ENCODE results near the gene MATN4.
A peak's percentile ranks its signal among the peaks of the same experiment; 100 is the strongest.

Gene MATN4

DNA sequence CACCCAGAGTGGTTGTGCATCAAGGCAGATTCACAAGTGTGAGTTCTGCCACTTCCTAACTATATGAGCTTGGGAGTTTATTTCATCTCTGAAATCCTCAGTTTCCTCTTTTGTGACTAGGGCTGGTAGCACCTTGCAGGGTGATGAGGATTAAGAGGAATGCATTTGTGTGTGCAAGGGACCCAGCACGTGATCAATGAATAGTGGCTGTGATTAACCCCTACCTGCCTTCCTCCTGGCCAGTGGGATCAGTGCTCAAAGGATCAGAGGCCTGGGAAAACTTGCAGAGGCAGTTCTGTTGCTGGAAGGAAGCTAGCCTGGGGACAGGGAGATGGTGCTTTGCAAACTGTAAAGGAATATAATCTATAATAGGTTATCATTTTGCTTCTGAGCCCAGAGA lies 32.9 kb upstream of the MATN4 start:
- no peak for DNase-seq (ENCODE audit: low spot score)

DNA sequence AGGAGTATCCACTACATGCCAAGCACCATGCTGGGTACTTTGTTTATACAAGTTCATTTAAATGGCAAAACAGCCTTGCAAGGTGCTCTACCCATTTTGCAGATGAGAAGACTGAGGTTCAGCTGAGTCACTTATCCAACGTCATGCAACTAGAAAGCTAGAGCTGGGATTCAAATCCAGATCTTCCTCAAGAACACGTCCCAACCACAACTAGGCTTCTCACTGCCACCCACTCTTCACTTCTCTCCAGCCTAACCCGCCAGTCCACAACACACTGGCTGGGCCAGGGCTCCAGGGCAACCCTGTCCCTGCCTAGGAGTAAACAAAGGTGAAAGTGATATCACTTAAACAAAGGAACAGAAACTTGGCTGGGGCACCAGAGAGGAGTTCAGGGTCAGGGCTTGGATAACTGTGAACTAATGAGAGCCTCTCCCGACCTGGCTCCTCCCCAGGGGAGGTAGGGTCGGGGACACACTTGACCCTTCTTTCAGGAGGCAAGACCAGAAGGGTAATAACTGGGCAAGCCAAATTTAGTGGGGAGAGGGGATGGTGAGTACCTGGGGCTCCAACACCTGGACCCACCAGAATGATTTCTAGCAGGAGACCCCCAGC lies 32.2 kb upstream of the MATN4 start:
- DNase-seq (ENCODE audit: low spot score): no peak

DNA sequence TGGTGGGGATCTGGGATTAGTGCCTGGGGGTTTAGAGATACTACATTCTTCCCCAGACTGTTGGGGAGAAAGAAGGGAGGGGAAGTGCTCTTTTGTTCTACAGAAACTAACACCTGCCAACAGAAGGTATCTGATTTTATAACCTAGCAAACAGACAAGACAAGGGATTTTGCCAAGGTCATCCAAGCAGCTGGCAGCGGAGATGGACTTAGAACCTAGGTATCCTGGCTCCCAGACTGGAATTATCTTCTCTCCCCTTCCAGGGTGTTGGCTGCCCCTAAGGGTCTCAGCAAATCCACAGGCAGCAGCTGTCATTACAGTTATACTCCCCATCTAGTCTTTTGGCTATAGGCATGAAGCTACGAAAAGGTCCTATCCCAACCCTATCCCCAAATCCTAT lies 31.7 kb upstream of the MATN4 start:
- no peak for DNase-seq (ENCODE audit: low spot score)

DNA sequence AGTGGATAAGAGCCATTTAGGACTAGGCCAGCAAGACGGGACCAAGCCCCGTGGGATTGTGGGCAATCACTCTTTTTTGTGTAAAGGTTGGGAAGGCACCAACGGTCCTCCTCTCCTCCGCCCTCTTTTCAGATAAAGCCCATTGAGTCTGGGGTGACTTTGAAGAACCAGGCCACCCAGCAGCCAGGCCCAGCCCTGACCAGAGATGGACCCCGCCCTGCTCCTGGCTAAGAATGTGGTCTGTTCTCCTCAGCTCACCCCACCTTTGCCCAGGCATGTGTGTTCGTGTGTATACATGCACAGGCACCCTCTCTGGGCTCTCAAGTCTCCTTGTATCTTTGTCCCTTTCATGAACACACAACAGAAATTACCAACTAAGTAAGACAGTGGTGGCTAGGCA lies 31.0 kb upstream of the MATN4 start:
- DNase-seq (ENCODE audit: low spot score): no peak

DNA sequence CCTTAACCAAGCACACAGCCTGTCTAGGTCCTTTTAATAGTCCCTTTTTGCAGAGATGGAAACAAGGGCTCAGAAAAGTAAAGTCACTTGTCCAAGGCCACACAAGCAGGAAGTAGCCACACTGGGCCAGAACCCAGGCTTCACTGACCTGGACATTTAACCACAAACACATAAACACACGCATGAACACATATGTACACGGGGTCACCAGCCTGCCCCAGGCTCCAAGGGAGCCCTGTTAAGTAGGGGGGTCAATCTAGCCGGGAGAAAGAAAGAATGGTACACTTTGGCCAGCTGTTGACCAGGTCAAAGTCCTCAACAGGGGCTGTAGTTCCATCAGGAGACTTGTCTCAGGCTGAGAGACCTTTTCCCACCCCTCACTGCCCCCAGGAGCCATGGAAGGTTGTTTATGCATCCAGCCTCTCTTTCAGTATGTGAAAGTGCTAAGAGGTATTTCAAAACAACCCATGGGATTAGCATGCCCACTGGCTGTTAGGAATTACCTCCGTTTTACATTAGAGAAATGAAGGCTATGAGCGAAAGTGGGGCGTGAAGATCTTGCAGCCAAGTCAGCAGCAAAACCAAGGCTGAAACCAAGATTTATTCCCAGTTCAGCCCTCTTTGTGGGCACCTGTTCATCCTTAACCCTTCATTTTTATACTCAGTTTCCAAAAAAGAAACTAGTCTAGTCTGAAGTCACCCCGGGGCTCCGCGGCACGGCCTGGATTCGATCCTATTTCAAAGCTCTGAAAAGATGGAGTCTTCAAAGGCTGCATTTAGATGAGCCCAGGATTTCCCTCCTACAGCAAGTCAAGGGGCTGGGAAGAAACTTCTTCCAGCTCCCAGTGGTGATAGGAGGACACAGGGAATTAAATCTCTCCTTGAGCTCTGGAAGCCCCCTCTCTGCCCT lies 30.3 kb upstream of the MATN4 start:
- DNase-seq (ENCODE audit: low spot score): no peak

DNA sequence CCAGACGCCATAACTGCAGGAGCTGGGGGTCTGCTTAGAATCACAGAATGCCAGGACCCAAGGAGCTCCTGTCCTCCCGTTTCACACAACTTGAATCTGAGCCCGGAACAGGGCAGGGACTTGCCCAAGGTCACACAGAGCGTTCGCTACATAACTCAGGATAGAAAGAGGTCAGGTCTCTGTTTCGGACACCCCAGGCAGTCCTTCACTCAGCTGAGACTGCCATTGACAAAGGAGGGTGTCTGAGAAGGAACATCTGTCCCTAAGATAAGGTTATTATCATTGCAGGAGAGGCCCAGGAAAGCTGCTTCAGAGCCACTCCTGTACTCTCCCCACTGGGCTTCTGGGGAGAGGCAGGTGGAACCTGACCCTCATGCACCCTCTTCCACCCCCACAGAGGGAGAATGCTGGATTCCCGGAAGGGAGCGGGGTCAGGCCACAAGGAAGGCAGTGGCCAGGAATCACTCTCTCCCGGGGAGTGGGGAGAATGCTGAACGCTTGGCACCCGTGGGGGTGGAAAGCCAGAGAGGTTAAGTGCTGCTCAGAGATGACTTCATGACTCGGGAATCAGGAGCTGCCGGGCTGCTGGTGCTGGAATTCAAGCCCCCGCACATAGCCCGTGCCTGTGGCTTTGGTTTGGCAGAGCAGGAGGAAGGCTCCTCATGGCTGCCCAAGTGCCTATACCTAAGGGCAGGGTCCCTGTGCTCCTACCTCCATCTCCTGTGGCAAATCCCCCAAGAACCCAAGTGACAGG lies 29.4 kb upstream of the MATN4 start:
- no peak for DNase-seq (ENCODE audit: low spot score)

DNA sequence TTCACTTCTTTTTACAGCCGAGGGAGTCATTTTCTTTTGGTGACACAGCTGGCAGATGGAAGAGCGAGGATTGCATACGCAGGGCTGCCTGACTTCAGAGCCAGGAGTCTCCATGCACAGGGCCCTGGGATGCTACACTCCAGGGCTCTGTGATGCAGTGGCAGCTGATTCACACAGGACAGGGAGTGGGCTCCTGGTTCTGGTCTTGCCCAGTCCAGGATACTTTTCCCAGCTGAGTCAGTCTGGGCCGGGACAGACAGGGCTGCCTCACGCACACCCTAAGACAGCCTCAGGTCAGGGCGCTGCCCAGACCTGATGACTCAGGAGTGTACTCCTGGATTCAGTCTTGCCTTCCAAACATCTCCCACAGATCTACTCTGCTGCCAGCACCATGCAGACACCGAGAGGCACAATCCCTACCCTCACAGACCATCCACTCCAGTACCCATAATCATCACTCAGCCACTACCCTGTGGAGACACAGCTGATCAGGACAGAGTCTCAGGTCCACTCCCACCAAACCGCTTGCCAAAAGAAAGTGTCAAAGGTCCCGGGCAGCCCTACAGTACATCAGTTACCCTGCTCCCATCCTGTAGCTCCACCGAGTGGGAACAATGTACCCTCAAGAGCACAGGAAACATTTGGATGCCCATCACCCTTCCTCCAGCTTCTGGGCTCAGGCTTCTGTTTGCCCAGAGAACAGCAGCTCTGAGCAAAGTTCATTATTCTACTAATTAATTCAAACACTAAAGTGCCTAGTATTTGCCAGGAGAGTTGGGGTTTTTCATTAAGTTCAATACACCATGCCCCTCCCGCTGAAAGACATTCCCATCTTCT lies 28.6 kb upstream of the MATN4 start:
- DNase-seq (ENCODE audit: low spot score): no peak

DNA sequence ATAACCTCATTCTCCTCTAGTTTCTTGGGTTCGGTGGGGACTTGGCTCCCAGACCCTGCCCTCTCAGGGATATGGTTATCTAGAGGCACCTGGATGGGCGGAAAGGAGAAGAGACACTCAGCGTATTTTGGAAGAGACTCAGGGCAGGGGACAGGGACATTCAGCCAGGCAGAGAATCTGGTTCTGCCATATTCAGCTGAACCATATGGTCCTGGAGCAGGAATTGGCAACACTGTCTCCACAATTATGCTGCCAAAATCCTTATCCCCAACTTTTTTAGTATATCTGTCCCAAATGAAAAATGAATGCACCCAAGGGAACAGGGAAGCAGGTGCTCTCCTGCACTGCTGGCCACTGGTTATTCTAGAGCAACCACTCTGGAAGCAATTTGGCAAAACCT lies 22.4 kb upstream of the MATN4 start:
- DNase-seq (ENCODE audit: low spot score): peak; percentile 89

DNA sequence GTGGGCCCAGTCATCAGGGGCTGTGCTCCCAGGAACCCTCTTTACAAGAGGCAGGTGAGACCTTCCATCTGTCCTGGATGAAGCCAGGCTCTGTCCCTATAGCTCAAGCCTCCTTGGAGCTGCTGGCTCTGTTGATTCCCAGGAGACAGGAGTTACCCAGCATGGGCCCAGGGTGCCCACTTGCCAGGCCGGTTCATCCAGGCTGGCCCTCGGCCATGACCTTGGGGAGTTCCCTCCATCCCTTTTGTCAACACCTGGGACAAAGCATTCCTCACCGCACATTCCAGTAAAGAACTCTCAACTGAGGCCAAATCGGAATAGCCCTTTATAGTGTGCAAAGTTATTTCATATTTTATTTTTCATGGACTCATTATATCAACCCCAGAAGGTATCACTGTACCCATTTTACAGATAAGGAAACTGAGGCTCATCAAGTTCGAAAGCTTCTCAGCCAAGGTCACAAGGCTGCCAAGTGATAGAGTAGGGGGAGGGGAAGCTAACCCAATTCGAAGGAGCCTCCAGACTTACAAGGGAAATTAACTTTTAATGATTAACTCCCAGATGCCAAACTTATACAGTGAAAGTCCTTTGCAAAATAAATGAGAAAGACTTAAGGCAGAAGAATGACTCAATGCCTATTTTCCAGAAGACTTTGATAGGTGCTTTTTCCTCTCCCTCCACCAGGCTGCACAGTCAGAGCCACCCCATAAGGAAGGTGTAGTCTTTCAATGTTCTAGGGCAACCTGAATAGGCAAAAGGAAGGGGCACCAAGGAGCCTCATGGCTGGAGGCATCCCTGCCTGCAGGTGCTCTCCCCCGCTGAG lies 21.6 kb upstream of the MATN4 start:
- no peak for DNase-seq (ENCODE audit: low spot score)

DNA sequence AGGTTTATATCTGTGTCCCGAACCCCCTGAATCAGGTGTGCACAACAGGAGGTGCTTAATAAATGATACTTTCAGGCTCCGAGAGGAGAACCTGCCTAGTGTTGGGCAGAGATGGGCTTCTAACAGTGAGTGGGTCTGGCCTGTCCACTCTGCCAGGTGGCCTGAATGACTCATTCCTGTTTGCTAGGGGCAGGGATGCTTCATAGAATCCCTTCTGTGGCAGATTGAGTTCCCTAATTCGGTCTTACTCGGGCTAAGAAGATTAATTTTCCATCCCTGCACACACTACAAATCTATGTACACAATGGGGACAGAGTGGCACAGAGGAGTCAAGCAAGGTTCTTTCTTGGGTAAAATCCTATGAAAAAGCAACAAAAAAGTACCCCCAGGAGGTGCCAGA lies 20.4 kb upstream of the MATN4 start:
- peak; percentile 87 for DNase-seq (ENCODE audit: low spot score)

DNA sequence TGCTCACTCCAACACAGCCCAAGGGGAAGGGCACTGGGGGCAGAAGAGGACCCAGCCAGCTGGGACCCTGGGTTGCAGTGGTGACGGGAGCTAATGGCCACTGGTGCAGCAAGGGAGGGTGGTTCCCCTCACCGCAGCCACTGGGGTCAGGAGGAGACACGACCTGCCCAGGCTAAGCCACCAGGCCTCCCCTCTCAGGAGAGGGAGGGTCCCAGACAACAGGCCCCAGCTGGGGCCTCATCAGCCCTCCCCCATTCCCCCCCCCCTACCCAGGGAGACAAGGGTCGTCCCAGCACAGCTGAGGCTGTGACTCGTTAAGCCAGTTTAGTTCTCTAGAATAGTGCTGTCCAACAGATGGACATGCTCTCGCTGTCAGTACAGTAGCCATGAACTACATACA lies 17.3 kb upstream of the MATN4 start:
- no peak for DNase-seq (ENCODE audit: low spot score)

DNA sequence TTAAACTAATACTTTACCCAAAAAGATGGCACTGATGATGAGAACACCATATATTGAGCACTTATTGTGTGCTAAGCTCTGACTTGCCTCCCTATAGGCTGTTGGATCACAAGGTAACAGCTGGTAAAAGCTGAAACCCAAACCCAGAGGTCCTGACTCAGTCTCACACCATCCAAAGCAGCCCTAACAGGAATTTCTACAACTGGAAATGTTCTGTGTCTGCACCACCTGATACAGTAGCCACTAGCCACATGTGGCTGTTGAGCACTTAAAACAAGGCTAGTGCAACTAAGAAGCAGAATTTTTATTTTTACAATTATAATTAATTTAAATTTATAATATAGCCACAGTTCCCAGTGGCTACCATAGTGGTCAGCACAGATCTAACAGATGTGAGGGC lies 15.6 kb upstream of the MATN4 start:
- no peak for DNase-seq (ENCODE audit: low spot score)

DNA sequence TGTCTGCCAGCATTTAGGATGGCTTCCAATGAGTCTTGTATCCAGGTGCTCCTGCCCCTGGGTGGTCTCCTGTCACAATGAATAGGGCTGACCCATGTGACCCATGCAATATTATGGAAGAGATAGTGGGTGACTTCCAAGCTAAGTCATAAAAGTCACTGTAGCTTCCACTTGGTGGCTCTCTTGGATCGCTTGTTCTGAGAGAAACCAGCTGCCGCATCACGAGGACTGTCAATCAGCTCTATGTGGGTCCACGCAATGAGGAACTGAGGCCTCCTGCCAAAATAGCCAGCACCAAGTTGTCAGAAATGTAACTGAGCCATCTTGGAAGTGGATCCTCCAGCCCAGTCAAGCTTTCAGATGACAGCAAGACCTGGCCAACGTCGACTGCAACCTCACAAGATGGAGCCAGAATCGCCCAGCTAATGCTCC lies 14.9 kb upstream of the MATN4 start:
- DNase-seq (ENCODE audit: low spot score): peak; percentile 81

DNA sequence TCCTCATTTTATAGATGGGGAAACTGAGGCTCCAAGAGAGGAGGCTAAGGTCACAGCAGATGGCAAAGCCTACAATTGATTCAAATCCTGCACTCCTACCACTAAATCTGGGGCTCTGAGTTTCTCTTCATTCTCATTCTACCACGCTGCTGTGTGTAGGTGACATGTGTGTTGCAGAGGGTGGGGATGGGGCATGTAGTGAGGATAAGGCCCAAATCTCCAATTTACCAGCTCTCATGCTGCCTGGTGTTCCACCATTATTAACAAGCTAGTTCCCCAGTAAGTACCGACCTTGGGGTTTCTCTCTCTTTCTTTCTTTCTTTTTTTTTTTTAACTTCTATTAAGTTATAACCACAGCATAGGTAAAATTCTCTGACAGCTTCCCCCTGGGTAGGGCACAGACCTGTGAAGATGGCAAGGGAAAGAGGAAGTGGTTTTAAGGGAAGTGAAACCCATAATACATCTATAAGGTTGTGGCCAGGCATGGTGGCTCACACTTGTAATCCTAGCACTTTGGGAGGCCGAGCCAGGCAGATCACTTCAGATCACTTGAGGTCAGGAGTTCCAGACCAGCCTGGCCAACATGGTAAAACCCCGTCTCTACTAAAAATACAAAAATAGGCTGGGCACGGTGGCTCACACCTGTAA lies 13.0 kb upstream of the MATN4 start:
- DNase-seq (ENCODE audit: low spot score): no peak

DNA sequence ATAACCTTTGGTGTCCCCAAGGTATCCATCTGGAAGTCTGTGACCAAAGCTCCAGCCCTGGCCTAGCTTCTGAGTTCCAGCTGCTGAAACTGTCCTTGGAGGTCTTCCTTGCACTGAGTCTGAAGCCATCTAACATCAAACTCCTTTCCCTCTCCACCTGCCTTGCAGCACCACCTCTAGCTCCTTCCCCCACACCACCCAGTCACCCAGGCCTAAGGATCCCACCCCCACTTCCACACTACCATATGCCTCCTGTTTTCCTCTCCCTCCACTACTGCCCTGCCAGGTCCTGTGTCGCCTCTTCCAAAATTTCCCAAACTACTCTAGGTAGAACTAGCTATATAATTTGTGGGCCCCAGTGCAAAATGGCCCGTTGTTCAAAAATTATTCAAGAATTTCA lies 10.8 kb upstream of the MATN4 start:
- DNase-seq (ENCODE audit: low spot score): no peak

DNA sequence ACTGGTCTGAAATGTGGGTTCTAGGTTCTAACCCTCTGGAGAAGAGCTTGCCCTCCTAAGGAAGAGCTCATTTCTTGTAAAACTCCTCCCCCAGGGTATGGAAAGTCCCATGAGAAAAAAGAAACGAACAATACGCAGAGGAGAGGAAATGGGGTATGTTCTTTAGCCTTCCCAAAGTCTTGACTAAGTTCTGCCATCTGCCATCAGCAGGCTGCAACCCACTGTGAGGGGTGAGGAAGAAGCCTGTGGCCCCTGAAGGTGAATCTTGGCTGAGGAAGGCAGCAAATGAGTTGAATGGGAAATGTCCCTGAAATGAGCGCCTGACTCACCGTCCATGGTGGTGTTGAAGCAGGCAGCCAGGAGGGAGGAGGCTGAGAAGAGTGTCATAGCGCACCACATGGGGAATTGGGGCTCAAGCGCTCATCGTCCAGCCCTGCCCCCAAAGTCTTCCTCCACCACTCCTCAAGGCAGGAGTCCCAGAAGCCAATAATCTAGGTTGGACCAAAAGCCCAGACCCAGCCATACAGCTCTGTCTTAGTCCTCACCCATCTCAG lies 10.4 kb upstream of the MATN4 start:
- DNase-seq (ENCODE audit: low spot score): no peak

DNA sequence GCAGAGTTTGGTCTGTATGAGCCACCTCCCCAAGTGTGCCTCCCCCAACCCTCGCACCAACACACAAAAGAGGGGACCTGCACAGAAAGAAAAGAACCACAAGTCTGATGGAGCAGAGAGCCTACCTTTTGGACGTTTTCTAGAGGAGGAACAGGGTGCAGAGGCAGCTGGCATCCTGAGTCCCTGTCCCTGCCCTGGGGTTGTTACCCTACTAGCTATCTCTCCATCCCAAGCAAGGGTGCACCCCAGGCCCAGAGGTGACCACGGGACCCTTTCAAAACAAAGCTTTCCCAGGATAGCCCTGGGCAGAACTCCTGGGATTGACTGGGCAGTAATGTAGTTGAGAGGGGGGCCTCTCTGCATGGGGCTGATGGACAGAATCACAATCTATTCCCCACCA lies 9.7 kb upstream of the MATN4 start:
- no peak for DNase-seq (ENCODE audit: low spot score)

DNA sequence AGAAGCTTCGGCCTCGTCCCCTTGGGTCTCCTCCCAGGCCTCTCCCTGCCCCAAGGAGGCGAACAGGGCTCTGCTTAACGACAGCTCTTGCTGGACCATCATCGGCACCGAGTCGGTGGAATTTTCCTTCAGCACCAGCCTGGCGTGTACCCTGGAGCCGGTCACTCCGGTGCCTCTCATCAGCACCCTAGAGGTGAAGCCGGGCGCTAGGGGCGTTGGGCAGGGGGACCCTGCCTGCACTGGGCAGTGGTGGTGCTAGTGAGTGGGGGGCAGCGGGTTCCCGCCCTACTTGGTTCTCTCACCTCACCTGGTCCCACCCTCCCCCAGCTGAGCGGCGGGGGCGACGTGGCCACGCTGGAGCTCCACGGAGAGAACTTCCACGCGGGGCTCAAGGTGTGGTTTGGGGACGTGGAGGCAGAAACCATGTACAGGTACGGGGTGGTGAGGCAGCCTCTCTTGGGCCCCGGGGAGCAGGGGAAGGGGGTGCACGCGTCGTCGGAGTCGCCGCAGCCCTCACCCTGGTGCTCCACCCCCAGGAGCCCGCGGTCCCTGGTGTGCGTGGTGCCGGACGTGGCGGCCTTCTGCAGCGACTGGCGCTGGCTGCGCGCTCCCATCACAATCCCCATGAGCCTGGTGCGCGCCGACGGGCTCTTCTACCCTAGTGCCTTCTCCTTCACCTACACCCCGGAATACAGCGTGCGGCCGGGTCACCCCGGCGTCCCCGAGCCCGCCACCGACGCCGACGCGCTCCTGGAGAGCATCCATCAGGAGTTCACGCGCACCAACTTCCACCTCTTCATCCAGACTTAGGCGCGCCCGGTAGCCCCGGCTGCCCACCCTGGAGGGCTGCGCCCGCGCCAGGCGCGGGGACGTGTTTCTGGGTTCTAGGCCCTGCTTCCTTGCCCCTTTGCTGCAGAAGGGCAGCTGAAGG lies 8.3 kb upstream of the MATN4 start:
- no peak for DNase-seq (ENCODE audit: low spot score)

DNA sequence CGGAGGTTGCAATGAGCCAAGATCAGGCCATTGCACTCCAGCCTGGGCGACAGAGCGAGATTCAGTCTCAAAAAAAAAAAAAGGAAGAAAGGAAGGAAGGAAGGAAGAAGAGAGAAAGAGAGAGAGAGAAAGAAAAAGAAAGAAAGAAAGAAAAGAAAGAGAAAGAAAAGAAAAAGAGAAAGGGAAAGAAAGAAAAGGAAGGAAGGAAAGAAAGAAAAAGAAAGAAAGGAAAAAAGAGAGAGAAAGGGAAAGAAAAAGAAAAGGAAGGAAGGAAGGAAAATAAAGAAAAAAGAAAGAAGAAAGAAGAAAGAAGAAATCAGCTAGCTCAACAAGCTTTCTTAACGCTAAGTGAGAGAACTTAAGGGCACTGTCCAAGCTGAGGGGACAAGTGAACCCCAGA lies 7.6 kb upstream of the MATN4 start:
- no peak for DNase-seq (ENCODE audit: low spot score)
